ENCODE data around the gene TLE3.

DNA sequence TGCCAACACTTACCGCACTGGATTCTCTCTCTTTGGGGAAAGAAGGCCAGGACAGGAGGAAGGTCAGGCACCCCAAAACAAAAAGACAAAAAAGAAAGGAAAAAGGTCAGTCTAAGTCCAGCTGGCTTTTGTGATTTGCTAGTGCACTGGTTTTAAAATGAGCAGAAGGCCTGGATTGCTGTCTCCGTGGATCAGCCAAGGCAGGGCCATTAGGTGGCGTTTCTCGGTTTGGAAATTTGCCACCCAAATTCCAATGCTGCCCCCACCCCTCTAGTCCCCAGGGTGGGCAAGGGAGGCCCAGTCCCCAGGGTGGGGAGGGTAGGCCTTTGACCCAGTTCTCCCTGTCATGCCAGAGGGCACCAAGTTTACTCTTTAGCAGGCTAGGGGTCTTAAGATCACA, 33.3 kb downstream of the TLE3 start:
- no peak for TF ChIP-seq POLR2A (IDR thresholded peaks at IDR 0.05)
- TF ChIP-seq, protein P1, sequence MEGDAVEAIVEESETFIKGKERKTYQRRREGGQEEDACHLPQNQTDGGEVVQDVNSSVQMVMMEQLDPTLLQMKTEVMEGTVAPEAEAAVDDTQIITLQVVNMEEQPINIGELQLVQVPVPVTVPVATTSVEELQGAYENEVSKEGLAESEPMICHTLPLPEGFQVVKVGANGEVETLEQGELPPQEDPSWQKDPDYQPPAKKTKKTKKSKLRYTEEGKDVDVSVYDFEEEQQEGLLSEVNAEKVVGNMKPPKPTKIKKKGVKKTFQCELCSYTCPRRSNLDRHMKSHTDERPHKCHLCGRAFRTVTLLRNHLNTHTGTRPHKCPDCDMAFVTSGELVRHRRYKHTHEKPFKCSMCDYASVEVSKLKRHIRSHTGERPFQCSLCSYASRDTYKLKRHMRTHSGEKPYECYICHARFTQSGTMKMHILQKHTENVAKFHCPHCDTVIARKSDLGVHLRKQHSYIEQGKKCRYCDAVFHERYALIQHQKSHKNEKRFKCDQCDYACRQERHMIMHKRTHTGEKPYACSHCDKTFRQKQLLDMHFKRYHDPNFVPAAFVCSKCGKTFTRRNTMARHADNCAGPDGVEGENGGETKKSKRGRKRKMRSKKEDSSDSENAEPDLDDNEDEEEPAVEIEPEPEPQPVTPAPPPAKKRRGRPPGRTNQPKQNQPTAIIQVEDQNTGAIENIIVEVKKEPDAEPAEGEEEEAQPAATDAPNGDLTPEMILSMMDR (IDR thresholded peaks at IDR 0.05): no peak
